Suprapubic skin (tissue), 4 donors: ENCODE data around the gene STARD13.

Experiments
- EP300 ChIP-seq: sonication (generic); formaldehyde crosslinking; IDR thresholded peaks from one replicate; pipeline ENCODE4 v1.6.1; 2017; ENCODE audit warnings: antibody characterized with exemption
- POLR2A ChIP-seq, 2 donors: fragments of 450-650 bp; IDR thresholded peaks; one replicate each; pipeline ENCODE4 v1.6.1; 2017; ENCODE audit warnings: antibody characterized with exemption in 2 of 2, mild to moderate bottlenecking in 2 of 2, moderate library complexity in 2 of 2
- POLR2AphosphoS5 ChIP-seq, 3 donors: sonication (generic); formaldehyde crosslinking; IDR thresholded peaks; one replicate each; pipeline ENCODE4 v1.6.1; 2017; ENCODE audit warnings: antibody characterized with exemption in 3 of 3
- TF ChIP-seq, protein P1 (sequence below), 2 donors: fragments of 200-600 bp in 1 of 2; fragments of 450-650 bp in 1 of 2; sonication (generic) in 1 of 2; IDR thresholded peaks; one replicate each; pipeline ENCODE4 v1.5.1; 2016 to 2019; ENCODE audit warnings: antibody characterized with exemption in 2 of 2, mild to moderate bottlenecking in 1 of 2, moderate library complexity in 1 of 2

DNA sequence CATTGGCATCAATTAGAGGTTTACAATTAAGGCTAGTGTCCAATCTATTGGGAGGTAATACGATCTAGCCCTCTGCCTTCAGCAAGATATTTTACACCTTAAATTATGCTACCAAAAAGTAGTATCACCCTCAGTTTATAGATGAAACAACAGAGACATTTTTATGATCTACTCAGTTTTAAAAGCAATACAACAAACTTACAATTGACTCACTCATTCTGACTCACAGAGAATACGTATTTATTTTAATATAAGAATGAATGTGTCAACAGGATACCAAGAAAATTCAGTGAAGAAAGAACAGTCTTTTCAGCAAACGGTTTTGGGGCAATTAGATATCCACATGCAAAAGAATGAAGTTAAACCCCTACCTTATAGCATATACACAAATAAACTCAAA, 32.5 kb upstream of the STARD13 start:
- TF ChIP-seq, protein P1, sequence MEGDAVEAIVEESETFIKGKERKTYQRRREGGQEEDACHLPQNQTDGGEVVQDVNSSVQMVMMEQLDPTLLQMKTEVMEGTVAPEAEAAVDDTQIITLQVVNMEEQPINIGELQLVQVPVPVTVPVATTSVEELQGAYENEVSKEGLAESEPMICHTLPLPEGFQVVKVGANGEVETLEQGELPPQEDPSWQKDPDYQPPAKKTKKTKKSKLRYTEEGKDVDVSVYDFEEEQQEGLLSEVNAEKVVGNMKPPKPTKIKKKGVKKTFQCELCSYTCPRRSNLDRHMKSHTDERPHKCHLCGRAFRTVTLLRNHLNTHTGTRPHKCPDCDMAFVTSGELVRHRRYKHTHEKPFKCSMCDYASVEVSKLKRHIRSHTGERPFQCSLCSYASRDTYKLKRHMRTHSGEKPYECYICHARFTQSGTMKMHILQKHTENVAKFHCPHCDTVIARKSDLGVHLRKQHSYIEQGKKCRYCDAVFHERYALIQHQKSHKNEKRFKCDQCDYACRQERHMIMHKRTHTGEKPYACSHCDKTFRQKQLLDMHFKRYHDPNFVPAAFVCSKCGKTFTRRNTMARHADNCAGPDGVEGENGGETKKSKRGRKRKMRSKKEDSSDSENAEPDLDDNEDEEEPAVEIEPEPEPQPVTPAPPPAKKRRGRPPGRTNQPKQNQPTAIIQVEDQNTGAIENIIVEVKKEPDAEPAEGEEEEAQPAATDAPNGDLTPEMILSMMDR (IDR thresholded peaks at IDR 0.05) = no peak
- TF ChIP-seq EP300 = no peak
- no peak for TF ChIP-seq POLR2A (IDR thresholded peaks at IDR 0.05)
- no peak for TF ChIP-seq POLR2AphosphoS5 (IDR thresholded peaks at IDR 0.05)
